Measurements from ENCODE around the gene FGGY.

Gene FGGY

DNA sequence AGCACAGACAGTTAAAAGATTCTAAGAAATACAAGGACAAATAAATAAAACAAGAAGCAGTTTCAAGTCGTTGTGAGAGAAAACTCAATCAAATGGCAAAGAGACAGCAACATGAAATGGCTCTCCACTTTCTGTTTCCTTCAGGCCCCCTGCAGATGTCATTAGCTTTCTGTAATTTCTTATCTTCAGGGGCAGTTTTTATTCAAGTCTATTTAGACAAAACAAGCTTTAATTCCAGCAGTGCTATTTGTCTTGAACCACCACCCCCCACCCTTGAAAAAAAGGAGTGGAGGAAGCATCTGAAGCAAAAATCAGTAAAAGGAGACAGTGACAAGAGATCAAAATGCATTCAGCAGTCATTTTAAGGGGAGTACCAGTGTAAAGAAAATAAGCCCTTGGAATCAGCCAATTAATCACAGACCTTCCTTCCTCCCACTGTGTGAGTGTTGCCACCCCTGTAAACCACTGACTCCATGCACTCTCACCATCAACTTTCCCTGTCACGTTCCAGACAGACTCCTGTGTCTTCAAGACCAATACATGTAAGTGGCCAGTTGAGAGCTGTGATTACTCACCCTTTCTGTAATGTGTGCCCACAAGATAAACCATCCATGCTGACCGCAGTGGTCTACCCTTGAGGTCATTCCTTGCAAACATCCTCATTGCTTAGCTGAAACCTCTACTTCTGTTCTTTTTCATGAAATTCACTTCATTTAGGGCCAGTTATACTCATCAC, 381.8 kb downstream of the FGGY start:
- no peak overlapping the region for H3K4me2 ChIP-seq (ENCODE audit: low read depth, low read length, poor library complexity, severe bottlenecking)
- TF ChIP-seq CTCF (IDR thresholded peaks at IDR 0.05; ENCODE audit: insufficient read depth, low read length, poor library complexity, severe bottlenecking), result no peak
- no peak for TF ChIP-seq EZH2phosphoT487 (conservative IDR thresholded peaks at IDR 0.05; ENCODE audit: low read length)
- H2AFZ ChIP-seq (ENCODE audit: low read depth, low read length, severe bottlenecking), result no peak overlapping the region
- H4K20me1 ChIP-seq (ENCODE audit: low read depth, low read length), result no peaks in the 10 kb centered on the region
- H3K27ac ChIP-seq (ENCODE audit: low read depth, low read length), result no peak overlapping the region
- H3K79me2 ChIP-seq (ENCODE audit: insufficient read depth, low read length), result no peaks in the 10 kb centered on the region
- no peak overlapping the region for H3K9ac ChIP-seq (ENCODE audit: low read length)
- no peaks in the 10 kb centered on the region for H3F3A ChIP-seq (ENCODE audit: insufficient read depth)
- no peaks in the 10 kb centered on the region for H3K9me3 ChIP-seq (ENCODE audit: insufficient read depth, low read length)
- no peaks in the 10 kb centered on the region for H3K27me3 ChIP-seq (ENCODE audit: low read length)
- no peaks in the 10 kb centered on the region for H3K36me3 ChIP-seq (ENCODE audit: low read length)
- H3K4me3 ChIP-seq (ENCODE audit: insufficient read depth, low read length, poor library complexity, severe bottlenecking), result no peak overlapping the region
- H3K9me2 ChIP-seq (replicated peaks; ENCODE audit: insufficient read depth, low read length), result no peaks in the 10 kb centered on the region

DNA sequence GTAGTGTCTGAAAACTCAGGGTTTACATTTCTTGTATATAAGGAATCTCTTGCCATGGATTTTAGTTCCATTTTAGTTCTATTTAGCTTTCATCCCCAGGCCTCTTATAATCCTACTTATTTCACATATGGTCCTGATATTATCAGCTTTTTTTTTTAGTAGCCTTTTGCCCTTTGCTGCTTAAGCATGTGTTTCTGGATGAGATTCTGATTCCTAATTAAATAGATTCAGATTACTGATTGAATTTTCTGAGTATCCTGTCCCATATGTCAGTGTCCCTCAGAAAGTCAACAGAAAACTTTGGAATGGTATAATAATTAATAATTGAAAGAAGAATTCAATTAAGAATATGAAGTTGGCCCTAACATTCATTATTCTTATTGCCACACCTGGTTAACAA, 383.1 kb downstream of the FGGY start:
- Histone ChIP-seq H3K4me3 (ENCODE audit: insufficient read depth, low read length, poor library complexity, severe bottlenecking) (no peak overlapping the region), H3K36me3 (ENCODE audit: low read length) (no peaks in the 10 kb centered on the region), H3K9ac (ENCODE audit: low read length) (no peak overlapping the region), H2AFZ (ENCODE audit: low read depth, low read length, severe bottlenecking) (no peak overlapping the region), H3K9me2 (replicated peaks; ENCODE audit: insufficient read depth, low read length) (no peaks in the 10 kb centered on the region), H4K20me1 (ENCODE audit: low read depth, low read length) (no peaks in the 10 kb centered on the region), H3F3A (ENCODE audit: insufficient read depth) (no peaks in the 10 kb centered on the region), H3K4me2 (ENCODE audit: low read depth, low read length, poor library complexity, severe bottlenecking) (no peak overlapping the region), H3K9me3 (ENCODE audit: insufficient read depth, low read length) (no peaks in the 10 kb centered on the region), H3K79me2 (ENCODE audit: insufficient read depth, low read length) (no peaks in the 10 kb centered on the region), H3K27ac (ENCODE audit: low read depth, low read length) (no peak overlapping the region), H3K27me3 (ENCODE audit: low read length) (no peaks in the 10 kb centered on the region)
- TF ChIP-seq EZH2phosphoT487 (conservative IDR thresholded peaks at IDR 0.05; ENCODE audit: low read length) (no peak), CTCF (IDR thresholded peaks at IDR 0.05; ENCODE audit: insufficient read depth, low read length, poor library complexity, severe bottlenecking) (no peak)

- TF ChIP-seq CTCF (IDR thresholded peaks at IDR 0.05; ENCODE audit: insufficient read depth, low read length, poor library complexity, severe bottlenecking), result no peak
- no peak for TF ChIP-seq EZH2phosphoT487 (conservative IDR thresholded peaks at IDR 0.05; ENCODE audit: low read length)
- Histone ChIP-seq H3K79me2 (ENCODE audit: insufficient read depth, low read length) (no peaks in the 10 kb centered on the region), H3K27ac (ENCODE audit: low read depth, low read length) (no peak overlapping the region), H3F3A (ENCODE audit: insufficient read depth) (no peaks in the 10 kb centered on the region), H2AFZ (ENCODE audit: low read depth, low read length, severe bottlenecking) (no peak overlapping the region), H3K4me3 (ENCODE audit: insufficient read depth, low read length, poor library complexity, severe bottlenecking) (no peak overlapping the region), H3K36me3 (ENCODE audit: low read length) (no peaks in the 10 kb centered on the region), H3K9me3 (ENCODE audit: insufficient read depth, low read length) (no peaks in the 10 kb centered on the region), H3K9ac (ENCODE audit: low read length) (no peak overlapping the region), H3K27me3 (ENCODE audit: low read length) (no peaks in the 10 kb centered on the region), H3K9me2 (replicated peaks; ENCODE audit: insufficient read depth, low read length) (no peaks in the 10 kb centered on the region), H4K20me1 (ENCODE audit: low read depth, low read length) (no peaks in the 10 kb centered on the region), H3K4me2 (ENCODE audit: low read depth, low read length, poor library complexity, severe bottlenecking) (no peak overlapping the region)
Observed at GRCh38 chr1:59682396-59683080, 385.6 kb downstream of the FGGY start.
